Measurements from ENCODE around the gene PTCD1. TPM values are rescaled to one million over a fixed set of nuclear protein-coding genes. Genes with fewer than 3 reads are reported as not detected.

Gene PTCD1
- total and polyA plus RNA-seq, 2 experiments from 2014 or later, result 12.2 to 13.4 TPM

GRCh38 chr7:99383791-99384370, 54.7 kb downstream of the PTCD1 start:
- DNase-seq (ENCODE audit: low spot score) (no peak), ATAC-seq (no peak)
- no peak overlapping the region for H3K27ac Mint-ChIP-seq
- H3K36me3 Mint-ChIP-seq (ENCODE audit: low read depth), result peaks cover 24% of the 10 kb centered on the region
- no peaks in the 10 kb centered on the region for H3K27me3 ChIP-seq (ENCODE audit: insufficient read depth)
- H3K36me3 ChIP-seq (ENCODE audit: insufficient read depth), result no peaks in the 10 kb centered on the region
- H3K27me3 Mint-ChIP-seq (ENCODE audit: insufficient read depth, low read depth, poor library complexity), result peaks cover 12% of the 10 kb centered on the region
- no peaks in the 10 kb centered on the region for H3K9me3 Mint-ChIP-seq
- H2AFZ ChIP-seq, result no peak overlapping the region
- H3K4me3 Mint-ChIP-seq, result no peak overlapping the region
- peaks cover 14% of the 10 kb centered on the region for H3K4me1 Mint-ChIP-seq
- no peak overlapping the region for H3K4me3 ChIP-seq
- peaks cover 12% of the 10 kb centered on the region; the same call in 1 of the 2 replicates for H4K20me1 ChIP-seq (replicated peaks; ENCODE audit: insufficient read depth)
- H3K4me1 ChIP-seq (ENCODE audit: insufficient read depth), result 0 out of 2 replicates have a peak, but pooled peaks cover 10% of the 10 kb centered on the region
- H3K4me2 ChIP-seq, result no peak overlapping the region
- no peaks in the 10 kb centered on the region for H3F3A ChIP-seq (replicated peaks; ENCODE audit: low read depth)
- H3K79me2 ChIP-seq (replicated peaks; ENCODE audit: insufficient read depth), result peaks cover 10% of the 10 kb centered on the region
- no peaks in the 10 kb centered on the region for H3K9me2 ChIP-seq (ENCODE audit: insufficient read depth)
- no peak for TF ChIP-seq ZNF331 (CRISPR knock-in tag; IDR thresholded peaks at IDR 0.05; ENCODE audit: low read depth)
- no peak for TF ChIP-seq POLR2AphosphoS5 (IDR thresholded peaks at IDR 0.05; ENCODE audit: low read depth)
- no peak for TF ChIP-seq CREB1 (CRISPR knock-in tag; IDR thresholded peaks at IDR 0.05; ENCODE audit: low read depth)
- TF ChIP-seq ZNF114 (CRISPR knock-in tag; IDR thresholded peaks at IDR 0.05), result no peak
- TF ChIP-seq EZH2phosphoT487 (IDR thresholded peaks at IDR 0.05; ENCODE audit: unreplicated experiment), result no peak
- TF ChIP-seq EZH2 (IDR thresholded peaks at IDR 0.05; ENCODE audit: low read depth, unreplicated experiment), result no peak
- TF ChIP-seq ZNF462 (CRISPR knock-in tag; IDR thresholded peaks at IDR 0.05), result no peak
- no peak for TF ChIP-seq CTCF (conservative IDR thresholded peaks at IDR 0.05; ENCODE audit: low read depth in 2 of 2)
- TF ChIP-seq STAT1 (IDR thresholded peaks at IDR 0.05; ENCODE audit: unreplicated experiment), result no peak
- TF ChIP-seq JUNB (IDR thresholded peaks at IDR 0.05; ENCODE audit: unreplicated experiment), result no peak
- no peak for TF ChIP-seq NANOG (IDR thresholded peaks at IDR 0.05; ENCODE audit: borderline replicate concordance)
- no peak for TF ChIP-seq ETS1 (IDR thresholded peaks at IDR 0.05)
- TF ChIP-seq REST (IDR thresholded peaks at IDR 0.05; ENCODE audit: unreplicated experiment), result no peak
- H3K27ac ChIP-seq (ENCODE audit: low read depth), result no peak overlapping the region

All from GM23338 (cell line).